ENCODE data around the gene PLCB3.

GRCh38 chr11:64240435-64241240 is 10.7 kb upstream of the PLCB3 start, which contains the start of gene FKBP2:
- TF ChIP-seq CTCF (IDR thresholded peaks at IDR 0.05; ENCODE audit: low read length), result no peak
- TF ChIP-seq EZH2 (IDR thresholded peaks at IDR 0.05; ENCODE audit: borderline replicate concordance, low read length), result no peak

Data from OCI-LY1 (cell line).